MCF 10A (cell line): ENCODE measurements around the gene NOP14. TPM values are rescaled to one million over a fixed set of nuclear protein-coding genes. Genes with fewer than 3 reads are reported as not detected.

ENCODE experiments used
- BruUV-seq: library from RNA; stranded (reverse); fragments of 400-500 nt; replicated peaks from 2 replicates; lab custom pipeline; 2021; lab: Mats Ljungman, UMichigan
- CTCF ChIA-PET: fragments of 300-600 bp; sonication (Branson Sonifier 250); formaldehyde crosslinking; extraction: SDS; loops from one replicate; lab custom pipeline; 2021; ENCODE audit warnings: antibody characterized with exemption, inconsistent platforms; lab: Yijun Ruan, JAX
- POLR2A ChIA-PET: fragments of 300-600, 350-650 bp; sonication (Branson Sonifier 250); formaldehyde crosslinking; extraction: SDS; loops from one replicate; lab custom pipeline; 2020; ENCODE audit warnings: antibody characterized with exemption, inconsistent platforms; lab: Yijun Ruan, JAX
- DNase-seq: peaks from one replicate; pipeline ENCODE4 v3.0.0-alpha.2; 2018; ENCODE audit not compliant: unreplicated experiment
- H3K27ac Mint-ChIP-seq: one replicate; pipeline ENCODE4 v1.8.0; 2022; ENCODE audit warnings: mild to moderate bottlenecking, low read depth, mixed read lengths; ENCODE audit not compliant: unreplicated experiment
- H3K27me3 Mint-ChIP-seq: one replicate; pipeline ENCODE4 v1.8.0; 2022; ENCODE audit warnings: mixed read lengths; ENCODE audit not compliant: insufficient read depth, unreplicated experiment
- H3K36me3 Mint-ChIP-seq: one replicate; pipeline ENCODE4 v1.8.0; 2022; ENCODE audit warnings: mild to moderate bottlenecking, moderate library complexity, mixed read lengths; ENCODE audit not compliant: insufficient read depth, unreplicated experiment
- H3K4me1 Mint-ChIP-seq: one replicate; pipeline ENCODE4 v1.8.0; 2022; ENCODE audit warnings: mixed read lengths; ENCODE audit not compliant: insufficient read depth, unreplicated experiment
- H3K4me3 Mint-ChIP-seq: one replicate; pipeline ENCODE4 v1.8.0; 2022; ENCODE audit warnings: mild to moderate bottlenecking, moderate library complexity, mixed read lengths; ENCODE audit not compliant: unreplicated experiment
- H3K9me3 Mint-ChIP-seq: one replicate; pipeline ENCODE4 v1.8.0; 2022; ENCODE audit warnings: mixed read lengths; ENCODE audit not compliant: unreplicated experiment
- CTCF ChIP-seq: fragments of 200-600 bp; IDR thresholded peaks from one replicate; pipeline ENCODE4 v1.8.0; 2022; ENCODE audit warnings: antibody characterized with exemption, mild to moderate bottlenecking; ENCODE audit not compliant: unreplicated experiment
- intact Hi-C: fragments of 100-400 bp; cut with micrococcal nuclease; formaldehyde crosslinking; loops from 2 replicates; pipeline ENCODE4 v1.14.1; 2022
- total RNA-seq: library from RNA; stranded (reverse); gene quantifications from 2 replicates; pipeline ENCODE4 v1.2.3, GENCODE V29; 2022

The NOP14 gene
- total RNA-seq, 1 experiment from 2014 or later, result 65.6 TPM

- intact Hi-C loops, result no loop called here
- ChIA-PET POLR2A (interaction anchor here (0.6 kb wide), 1 partner anchor 974 kb away, joined by 4 read pairs; no protein-coding TSS in a partner anchor), CTCF (interaction anchor here (8.3 kb wide), 1 partner anchor 55 kb away, joined by 80 read pairs; no protein-coding TSS in a partner anchor)
- peaks cover 15% of the 10 kb centered on the region for H3K27me3 Mint-ChIP-seq
- H3K27ac Mint-ChIP-seq, result no peak overlapping the region
- BruUV-seq, result no TSS peak
- H3K4me3 Mint-ChIP-seq, result no peak overlapping the region
- H3K36me3 Mint-ChIP-seq, result no peaks in the 10 kb centered on the region
- no peak for DNase-seq
- peaks cover 6% of the 10 kb centered on the region for H3K4me1 Mint-ChIP-seq
- no peak for TF ChIP-seq CTCF
- peaks cover 7% of the 10 kb centered on the region for H3K9me3 Mint-ChIP-seq
These were observed 18.8 kb upstream of the NOP14 start for GRCh38 chr4:2982012-2982411.

DNA sequence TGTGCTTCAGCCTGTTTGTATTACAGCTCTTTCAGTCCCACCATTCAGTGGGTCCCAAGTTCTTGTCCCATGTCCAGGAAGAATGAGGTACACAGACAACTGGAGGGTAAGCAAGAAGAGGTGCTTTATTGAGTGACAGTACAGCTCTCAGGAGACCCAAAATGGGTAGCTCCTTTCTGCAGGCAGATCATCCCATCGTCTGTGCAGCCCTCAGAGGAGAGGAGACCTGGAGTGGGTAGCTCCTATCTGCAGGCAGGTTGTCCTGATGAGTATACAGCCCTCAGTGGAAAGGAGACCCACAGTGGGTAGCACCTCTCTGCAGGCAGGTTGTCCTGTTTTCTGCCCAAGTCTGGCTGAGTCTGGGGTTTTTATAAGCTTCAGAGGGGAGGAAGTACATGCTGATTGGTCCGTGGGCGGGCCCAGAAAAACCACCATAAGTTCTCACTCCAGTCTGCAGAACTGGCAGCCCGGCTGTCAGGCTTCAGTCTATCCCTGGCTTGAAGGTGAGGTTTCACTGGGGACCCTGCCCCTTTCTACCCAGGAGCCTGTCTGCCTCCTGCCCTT lies 18.1 kb upstream of the NOP14 start:
- peaks cover 6% of the 10 kb centered on the region for H3K4me1 Mint-ChIP-seq
- peaks cover 7% of the 10 kb centered on the region for H3K9me3 Mint-ChIP-seq
- H3K4me3 Mint-ChIP-seq, result no peak overlapping the region
- no peak overlapping the region for H3K27ac Mint-ChIP-seq
- intact Hi-C loops, result no loop called here
- no peak for TF ChIP-seq CTCF
- POLR2A ChIA-PET, result no interaction called here
- BruUV-seq, result no TSS peak
- no peak for DNase-seq
- peaks cover 15% of the 10 kb centered on the region for H3K27me3 Mint-ChIP-seq
- no peaks in the 10 kb centered on the region for H3K36me3 Mint-ChIP-seq
- CTCF ChIA-PET, result interaction anchor here (0.6 to 8.3 kb wide), 5 partner anchors 26 to 312 kb away, joined by 3 to 80 read pairs (median 3); no protein-coding TSS in a partner anchor

GRCh38 chr4:2977211-2978088 lies 14.2 kb upstream of the NOP14 start:
- peak; percentile 57 for DNase-seq
- intact Hi-C loops, result loop anchor here (1.0 kb wide), 1 partner anchor 60 kb away; no protein-coding TSS in a partner anchor
- no TSS peak for BruUV-seq
- Mint-ChIP-seq H3K4me1 (peaks cover 6% of the 10 kb centered on the region), H3K4me3 (no peak overlapping the region), H3K27me3 (peaks cover 3% of the 10 kb centered on the region), H3K9me3 (no peaks in the 10 kb centered on the region), H3K36me3 (peaks cover 4% of the 10 kb centered on the region), H3K27ac (peak overlapping the region; percentile 84)
- CTCF ChIA-PET, result interaction anchor here (0.6 to 8.3 kb wide), 33 partner anchors 9 to 110 kb away, joined by 3 to 80 read pairs (median 4); partner anchors contain the start of genes GRK4 and NOP14
- no peak for TF ChIP-seq CTCF
- POLR2A ChIA-PET, result interaction anchor here (0.6 to 6.4 kb wide), 8 partner anchors 12 to 111 kb away, joined by 3 to 55 read pairs (median 3); partner anchors contain the start of genes GRK4 and NOP14

DNA sequence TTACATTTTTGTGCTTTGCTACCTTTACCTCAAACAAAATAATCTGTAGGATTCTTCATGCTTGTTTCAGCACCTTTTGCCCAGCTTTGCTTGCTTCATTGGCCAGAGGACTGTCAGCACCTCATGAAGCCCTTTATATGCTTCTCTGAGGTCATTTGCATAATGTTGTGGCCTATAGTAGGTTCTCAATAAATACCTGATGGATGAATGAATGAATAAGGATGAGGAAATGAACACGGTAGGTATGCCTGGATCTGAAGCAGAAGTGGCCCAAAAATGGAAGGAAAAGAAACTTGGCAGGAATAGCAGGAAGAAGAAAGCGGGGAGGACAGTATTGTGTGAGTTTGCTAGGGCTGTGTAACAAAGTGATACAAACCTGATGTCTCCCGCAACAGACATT lies 8.1 kb upstream of the NOP14 start:
- no TSS peak for BruUV-seq
- H3K36me3 Mint-ChIP-seq, result peaks cover 4% of the 10 kb centered on the region
- no peaks in the 10 kb centered on the region for H3K4me1 Mint-ChIP-seq
- TF ChIP-seq CTCF, result no peak
- ChIA-PET POLR2A (no interaction called here), CTCF (no interaction called here)
- no peak overlapping the region for H3K27ac Mint-ChIP-seq
- no peak overlapping the region for H3K4me3 Mint-ChIP-seq
- H3K9me3 Mint-ChIP-seq, result no peaks in the 10 kb centered on the region
- no peak for DNase-seq
- H3K27me3 Mint-ChIP-seq, result no peaks in the 10 kb centered on the region
- intact Hi-C loops, result no loop called here
